ENCODE measurements around the gene NPRL2.

NPRL2 gene

DNA sequence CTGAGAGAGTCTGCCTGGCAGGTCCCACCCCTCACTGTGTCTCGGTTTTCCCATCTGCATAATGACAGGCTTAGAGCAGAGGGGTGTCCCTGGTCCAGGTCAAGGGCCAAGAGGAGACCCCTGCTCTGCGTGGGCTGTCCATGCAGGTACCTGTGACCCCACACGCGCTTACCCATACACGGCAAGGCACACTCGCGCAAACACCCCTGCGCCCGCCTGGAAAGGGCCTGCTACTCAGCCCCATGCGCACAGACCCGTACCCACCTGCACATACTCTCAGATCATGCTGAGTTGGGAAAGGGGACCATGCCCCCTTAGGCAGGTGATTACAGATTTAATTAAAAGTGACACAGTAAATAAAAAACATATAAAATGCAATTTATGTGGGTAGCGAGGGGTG is 32.1 kb upstream of the NPRL2 start:
- no peak for TF ChIP-seq JUND (IDR thresholded peaks at IDR 0.05; ENCODE audit: low read depth)
- no peak for DNase-seq (ENCODE audit: low read depth in 1 of 2, low spot score in 1 of 2)
- in situ Hi-C loops (cut with HindIII; ENCODE audit: low pct_unique_long_range_greater_than_20kb, low sequenced_read_pairs), result no loop called here

- in situ Hi-C loops (cut with HindIII; ENCODE audit: low pct_unique_long_range_greater_than_20kb, low sequenced_read_pairs), result no loop called here
- no peak for TF ChIP-seq JUND (IDR thresholded peaks at IDR 0.05; ENCODE audit: low read depth)
- DNase-seq (ENCODE audit: low read depth in 1 of 2, low spot score in 1 of 2), result no peak
These were observed 30.8 kb upstream of the NPRL2 start for GRCh38 chr3:50381383-50381782.

DNA sequence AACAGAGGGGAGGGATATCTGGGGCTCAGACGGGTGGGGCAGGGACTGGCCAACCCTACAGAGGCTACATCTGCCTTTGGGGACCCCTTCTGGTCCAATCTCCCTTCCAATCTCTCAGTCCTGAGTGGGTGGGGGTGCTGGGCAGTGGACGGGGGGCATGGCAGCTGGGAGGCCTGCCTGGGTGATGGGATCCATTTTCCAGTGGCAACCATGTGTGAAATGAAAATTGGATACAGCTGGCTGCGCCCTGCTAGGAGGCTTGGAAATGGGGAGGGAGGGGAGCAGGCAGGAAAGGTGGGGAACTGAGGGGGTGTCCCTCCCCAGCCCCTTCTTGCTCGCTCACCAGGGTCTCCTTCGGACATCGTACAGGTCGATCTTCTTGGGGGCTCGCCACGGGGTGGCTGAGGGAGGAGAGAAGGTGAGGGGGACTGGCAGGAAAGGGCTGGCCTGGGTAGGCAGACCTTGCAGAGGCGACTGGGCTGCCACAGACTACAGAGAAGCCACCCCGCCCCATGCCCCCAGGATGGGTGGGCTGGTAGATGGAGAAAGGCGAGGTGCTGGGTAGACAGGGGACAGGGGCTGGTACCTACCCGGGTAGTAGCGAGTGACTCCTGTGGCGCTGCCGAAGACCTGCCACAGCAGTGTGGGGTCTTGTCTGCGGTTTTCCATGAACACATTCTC is 30.0 kb upstream of the NPRL2 start:
- in situ Hi-C loops (cut with HindIII; ENCODE audit: low pct_unique_long_range_greater_than_20kb, low sequenced_read_pairs), result no loop called here
- DNase-seq (ENCODE audit: low read depth in 1 of 2, low spot score in 1 of 2), result no peak
- TF ChIP-seq JUND (IDR thresholded peaks at IDR 0.05; ENCODE audit: low read depth), result no peak

DNA sequence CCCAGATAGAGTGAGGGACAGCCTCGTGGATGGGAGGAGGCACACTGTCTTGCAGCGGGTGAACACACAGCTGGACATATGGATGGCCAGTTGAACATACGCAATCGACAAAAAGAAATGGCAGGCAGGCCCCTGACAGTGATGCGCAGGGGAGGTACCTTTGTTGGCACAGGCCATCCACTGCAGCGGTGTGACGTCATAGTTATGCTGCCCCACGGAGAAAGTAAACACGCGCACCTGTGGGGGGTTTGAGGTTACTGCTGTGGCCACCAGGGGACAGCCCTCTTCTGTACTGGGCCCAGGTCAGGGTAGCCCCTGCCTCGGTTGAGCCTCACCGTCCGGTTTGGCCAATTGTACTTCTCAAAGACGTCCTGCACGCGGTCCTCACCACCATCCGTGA is 28.2 kb upstream of the NPRL2 start:
- no peak for TF ChIP-seq JUND (IDR thresholded peaks at IDR 0.05; ENCODE audit: low read depth)
- in situ Hi-C loops (cut with HindIII; ENCODE audit: low pct_unique_long_range_greater_than_20kb, low sequenced_read_pairs), result no loop called here
- DNase-seq (ENCODE audit: low read depth in 1 of 2, low spot score in 1 of 2), result no peak

DNA sequence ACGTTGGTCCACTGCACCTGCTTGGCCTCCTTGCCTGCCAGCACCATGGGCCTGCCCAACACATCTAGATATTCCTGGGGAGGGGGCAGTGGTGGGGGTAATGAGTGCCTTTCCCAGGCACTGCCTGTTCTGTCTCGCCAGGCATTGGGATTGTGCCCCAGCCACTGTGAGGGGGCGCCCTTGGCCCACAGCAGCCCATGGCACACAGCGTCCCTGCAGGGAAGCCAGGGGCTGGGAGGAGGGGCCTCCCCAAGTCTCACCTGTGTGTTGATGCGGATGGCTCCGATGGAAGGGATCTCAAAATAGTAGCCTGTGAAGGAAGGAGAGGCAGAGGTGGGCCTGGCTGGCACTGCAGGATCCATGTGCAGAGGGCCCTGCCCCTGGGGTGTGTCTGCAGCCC is 27.4 kb upstream of the NPRL2 start:
- in situ Hi-C loops (cut with HindIII; ENCODE audit: low pct_unique_long_range_greater_than_20kb, low sequenced_read_pairs), result no loop called here
- TF ChIP-seq JUND (IDR thresholded peaks at IDR 0.05; ENCODE audit: low read depth), result no peak
- no peak for DNase-seq (ENCODE audit: low read depth in 1 of 2, low spot score in 1 of 2)

DNA sequence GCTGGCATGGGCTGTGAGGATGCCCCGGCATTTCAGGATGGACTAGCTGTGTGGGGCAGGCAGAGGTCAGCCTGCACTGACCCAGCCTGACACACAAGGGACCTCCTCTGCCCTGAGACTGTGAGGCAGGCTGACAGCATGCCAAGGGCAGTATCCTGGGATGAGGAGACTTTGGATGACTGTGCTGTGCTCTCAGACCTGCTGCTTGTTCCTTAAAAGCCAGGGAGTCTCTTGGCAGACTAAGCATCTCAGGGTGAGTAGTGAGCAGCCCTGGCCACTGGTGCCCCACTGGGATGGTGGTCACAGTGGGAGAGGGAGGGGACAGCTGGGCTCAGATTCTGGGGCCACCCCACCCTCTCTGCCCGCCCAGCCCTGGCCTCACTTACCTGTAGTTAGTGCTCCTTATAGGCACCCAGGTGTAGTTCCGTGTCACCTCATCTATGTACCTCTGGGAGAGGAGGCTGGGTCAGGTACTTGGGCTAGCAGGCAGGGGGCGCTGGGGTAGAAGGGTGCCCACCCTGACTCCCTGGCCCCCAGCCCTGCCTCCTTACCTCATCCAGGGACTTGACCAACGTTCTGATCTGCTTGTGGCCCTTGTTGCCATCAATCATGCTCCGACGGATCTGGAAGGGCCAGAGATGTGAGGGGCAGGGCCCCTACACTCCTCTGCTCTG is 24.8 kb upstream of the NPRL2 start:
- no peak for DNase-seq (ENCODE audit: low read depth in 1 of 2, low spot score in 1 of 2)
- no peak for TF ChIP-seq JUND (IDR thresholded peaks at IDR 0.05; ENCODE audit: low read depth)
- in situ Hi-C loops (cut with HindIII; ENCODE audit: low pct_unique_long_range_greater_than_20kb, low sequenced_read_pairs), result no loop called here

DNA sequence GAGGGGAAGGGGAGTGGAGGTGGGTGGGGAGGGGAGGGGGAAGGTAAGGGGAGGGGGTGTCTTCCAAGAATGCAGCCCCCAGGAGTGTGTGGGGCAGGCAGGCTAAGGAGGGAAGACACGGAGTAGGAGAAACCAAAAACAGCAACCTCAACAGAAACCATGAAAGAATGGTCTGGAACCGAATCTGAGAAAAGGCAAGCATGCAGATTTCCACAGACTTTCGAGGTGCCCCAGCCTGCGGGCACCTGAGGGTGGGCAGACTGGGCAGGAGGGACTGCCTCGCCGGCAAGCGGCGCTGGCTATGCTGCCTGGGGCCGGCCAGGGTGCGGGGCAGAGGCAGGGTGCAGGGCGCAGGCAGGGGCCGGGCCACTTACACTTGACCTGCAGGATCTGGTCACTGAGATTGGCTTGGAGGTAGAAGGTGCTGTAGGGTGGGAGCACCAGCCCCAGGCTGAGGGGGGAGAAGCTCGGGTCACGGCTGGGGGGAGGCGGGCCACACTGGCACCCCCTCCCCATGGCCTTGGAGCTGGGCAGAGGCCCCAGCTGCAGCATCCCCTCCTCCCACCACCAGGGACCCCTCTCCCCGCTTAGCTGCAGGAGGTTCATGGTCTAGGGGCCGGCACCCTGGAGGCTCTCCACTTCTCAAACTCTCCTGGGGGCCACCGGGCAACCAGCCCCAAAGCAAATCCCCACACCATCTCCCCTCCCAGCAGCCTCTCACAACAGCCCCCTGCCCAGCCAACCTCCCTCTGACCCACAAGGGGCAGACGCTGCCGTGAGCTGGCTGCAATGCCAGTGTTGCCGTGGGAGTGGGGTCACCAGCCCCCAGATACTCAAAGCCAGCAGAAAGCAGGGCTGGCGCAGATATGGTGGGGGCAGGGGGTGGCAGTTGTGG is 24.0 kb upstream of the NPRL2 start:
- no peak for TF ChIP-seq JUND (IDR thresholded peaks at IDR 0.05; ENCODE audit: low read depth)
- no peak for DNase-seq (ENCODE audit: low read depth in 1 of 2, low spot score in 1 of 2)
- in situ Hi-C loops (cut with HindIII; ENCODE audit: low pct_unique_long_range_greater_than_20kb, low sequenced_read_pairs), result no loop called here

- in situ Hi-C loops (cut with HindIII; ENCODE audit: low pct_unique_long_range_greater_than_20kb, low sequenced_read_pairs), result no loop called here
- TF ChIP-seq JUND (IDR thresholded peaks at IDR 0.05; ENCODE audit: low read depth), result no peak
These were observed 22.8 kb upstream of the NPRL2 start for GRCh38 chr3:50373146-50374051.

GRCh38 chr3:50372349-50372748 is 21.8 kb upstream of the NPRL2 start:
- TF ChIP-seq JUND (IDR thresholded peaks at IDR 0.05; ENCODE audit: low read depth), result no peak
- DNase-seq (ENCODE audit: low read depth in 1 of 2, low spot score in 1 of 2), result no peak
- in situ Hi-C loops (cut with HindIII; ENCODE audit: low pct_unique_long_range_greater_than_20kb, low sequenced_read_pairs), result no loop called here

More at GRCh38 chr3:50373146-50374051, 22.8 kb upstream of the NPRL2 start:
- no peak for DNase-seq (ENCODE audit: low read depth in 1 of 2, low spot score in 1 of 2)

DNA sequence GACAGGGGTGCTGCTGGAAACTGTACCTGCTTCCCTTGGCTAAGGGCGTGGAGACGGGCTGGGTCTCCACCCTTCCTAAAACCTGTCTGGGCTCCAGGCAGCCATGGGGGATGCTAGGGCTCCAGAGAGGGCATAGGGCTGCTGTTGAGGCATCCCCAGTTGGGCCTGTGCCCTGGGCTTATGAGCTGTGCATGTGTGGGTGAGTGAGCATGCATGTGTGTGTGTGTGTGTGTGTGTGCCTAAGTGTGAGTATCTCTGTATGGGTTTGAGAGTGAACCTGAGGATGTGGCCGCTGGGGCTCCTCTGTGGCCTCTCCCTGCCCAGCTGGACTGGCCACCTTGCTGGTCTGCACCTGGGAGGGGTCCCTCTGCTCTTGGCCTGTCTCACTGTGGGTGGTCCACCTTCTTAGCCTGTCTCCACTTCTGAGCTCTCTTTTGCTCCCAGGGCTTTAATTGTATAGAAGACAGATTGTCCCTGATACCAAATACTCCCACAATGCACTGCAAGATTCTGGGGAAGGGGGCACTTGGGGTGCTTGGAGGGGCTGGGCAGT is 20.6 kb upstream of the NPRL2 start:
- no peak for TF ChIP-seq JUND (IDR thresholded peaks at IDR 0.05; ENCODE audit: low read depth)
- DNase-seq (ENCODE audit: low read depth in 1 of 2, low spot score in 1 of 2), result no peak
- in situ Hi-C loops (cut with HindIII; ENCODE audit: low pct_unique_long_range_greater_than_20kb, low sequenced_read_pairs), result no loop called here

DNA sequence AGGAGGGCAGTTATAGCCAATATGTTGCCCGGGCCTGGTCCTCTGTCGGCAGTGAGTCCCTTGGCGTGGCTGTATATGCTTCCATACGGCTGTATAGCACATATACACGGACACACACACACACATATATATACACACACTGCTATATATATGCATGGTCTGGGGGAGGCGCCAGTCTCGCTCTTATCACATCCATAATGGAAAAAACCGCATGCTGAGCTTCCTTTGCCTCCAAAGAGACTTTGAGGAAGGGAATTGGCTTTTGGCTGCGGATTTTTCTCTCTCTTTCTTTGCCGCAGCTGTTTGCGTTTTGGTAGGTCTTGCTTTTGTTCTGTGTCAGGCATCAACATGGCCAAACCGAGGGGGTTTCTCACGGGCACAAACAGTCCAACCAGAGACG is 20.0 kb upstream of the NPRL2 start:
- peak in 1 of 2 experiments; percentile 40 for DNase-seq (ENCODE audit: low read depth in 1 of 2, low spot score in 1 of 2)
- TF ChIP-seq JUND (IDR thresholded peaks at IDR 0.05; ENCODE audit: low read depth), result no peak
- in situ Hi-C loops (cut with HindIII; ENCODE audit: low pct_unique_long_range_greater_than_20kb, low sequenced_read_pairs), result no loop called here

All from T47D (cell line).